SH-SY5Y (cell line): ENCODE results near the gene SCN5A.

ENCODE experiments used
- GATA2 ChIP-seq: IDR thresholded peaks from 2 replicates; pipeline ENCODE4 v1.6.1; 2011; ENCODE audit warnings: mild to moderate bottlenecking, low read depth, low read length
- GATA3 ChIP-seq: IDR thresholded peaks from 2 replicates; pipeline ENCODE4 v1.6.1; 2011; ENCODE audit warnings: low read depth, mild to moderate bottlenecking, low read length, moderate library complexity

SCN5A gene

GRCh38 chr3:38608961-38609360 is 40.5 kb downstream of the SCN5A start:
- TF ChIP-seq GATA3: no peak

- TF ChIP-seq GATA2 (no peak), GATA3 (no peak)
Measured at GRCh38 chr3:38608086-38608775, 41.3 kb downstream of the SCN5A start.

DNA sequence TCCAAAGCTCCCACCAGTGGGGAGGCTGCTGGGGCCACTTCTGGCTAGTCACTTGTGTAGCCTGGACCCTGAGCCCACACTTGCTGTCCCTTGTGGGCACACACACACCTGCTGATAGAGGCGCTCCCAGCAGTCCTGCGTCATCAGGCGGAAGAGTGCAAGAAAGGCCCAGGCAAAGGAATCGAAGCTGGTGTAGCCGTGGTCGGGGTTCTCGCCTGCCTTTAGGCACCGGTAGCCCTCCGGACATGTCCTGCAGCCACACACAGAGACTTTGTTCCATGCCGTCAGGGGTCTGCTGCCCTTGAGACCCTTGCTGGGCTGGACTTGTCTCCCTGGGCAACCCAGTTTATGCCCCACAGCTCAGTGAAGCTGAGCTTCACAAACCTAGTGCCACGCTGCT is 42.9 kb downstream of the SCN5A start:
- no peak for TF ChIP-seq GATA2
- TF ChIP-seq GATA3: no peak

- no peak for TF ChIP-seq GATA2
- TF ChIP-seq GATA3: no peak
Measured at GRCh38 chr3:38605981-38606380, 43.5 kb downstream of the SCN5A start.

DNA sequence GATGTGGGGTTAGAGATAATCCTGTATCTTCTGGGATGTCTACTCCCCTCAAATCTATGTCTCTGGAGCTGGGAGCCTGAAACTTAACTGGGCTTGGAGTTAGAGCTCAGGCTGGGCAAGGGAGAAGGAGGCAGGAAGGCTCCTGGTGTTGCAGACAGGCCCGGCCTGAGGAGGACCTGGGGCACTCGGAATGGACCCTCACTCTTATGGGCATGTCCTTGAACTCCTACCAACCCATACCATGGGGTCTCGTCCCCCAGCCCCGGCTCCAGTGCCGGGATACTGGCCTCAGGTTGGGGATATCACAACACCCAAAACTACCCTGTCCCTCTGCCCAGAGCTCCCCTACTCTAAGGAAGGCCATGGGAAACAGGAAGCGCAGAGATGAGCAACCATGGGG is 45.2 kb downstream of the SCN5A start:
- TF ChIP-seq GATA3 (no peak), GATA2 (no peak)

GRCh38 chr3:38603731-38604131 is 45.8 kb downstream of the SCN5A start:
- TF ChIP-seq GATA3 (no peak), GATA2 (no peak)

- TF ChIP-seq GATA2 (no peak), GATA3 (no peak)
Measured at GRCh38 chr3:38602576-38603250, 46.8 kb downstream of the SCN5A start.

DNA sequence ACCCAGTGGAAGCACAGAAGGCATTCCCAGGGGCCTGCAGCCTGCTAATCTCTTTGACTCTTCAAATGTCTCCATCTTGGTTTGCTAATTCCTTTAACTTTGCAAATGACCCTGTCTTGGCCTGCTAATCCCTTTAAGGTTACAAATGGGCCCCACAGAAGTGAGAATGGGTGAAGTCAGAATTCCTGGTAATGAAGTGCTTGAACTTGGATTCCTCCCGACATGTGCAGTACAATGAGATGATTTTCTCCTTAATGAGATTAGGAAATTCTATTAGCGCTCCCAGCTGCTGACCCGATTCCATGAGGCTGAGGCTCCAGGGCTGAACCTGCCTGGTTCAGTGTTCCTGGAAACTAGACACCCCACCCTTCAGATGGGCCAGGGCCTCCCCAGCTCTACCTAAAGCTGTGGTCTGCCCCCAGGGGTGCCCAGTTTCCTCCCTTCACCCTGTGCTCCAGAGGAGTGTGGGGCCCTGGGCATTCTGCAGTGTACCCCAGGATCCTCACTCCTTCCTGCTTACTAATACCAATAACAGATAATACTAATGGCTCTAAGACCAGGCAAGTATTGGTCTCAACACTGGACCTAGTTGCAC is 47.4 kb downstream of the SCN5A start:
- no peak for TF ChIP-seq GATA3
- TF ChIP-seq GATA2: no peak

- TF ChIP-seq GATA2 (no peak), GATA3 (no peak)
Measured at GRCh38 chr3:38600551-38600950, 48.9 kb downstream of the SCN5A start.

- no peak for TF ChIP-seq GATA2
- TF ChIP-seq GATA3: no peak
Measured at GRCh38 chr3:38599886-38600285, 49.6 kb downstream of the SCN5A start.

DNA sequence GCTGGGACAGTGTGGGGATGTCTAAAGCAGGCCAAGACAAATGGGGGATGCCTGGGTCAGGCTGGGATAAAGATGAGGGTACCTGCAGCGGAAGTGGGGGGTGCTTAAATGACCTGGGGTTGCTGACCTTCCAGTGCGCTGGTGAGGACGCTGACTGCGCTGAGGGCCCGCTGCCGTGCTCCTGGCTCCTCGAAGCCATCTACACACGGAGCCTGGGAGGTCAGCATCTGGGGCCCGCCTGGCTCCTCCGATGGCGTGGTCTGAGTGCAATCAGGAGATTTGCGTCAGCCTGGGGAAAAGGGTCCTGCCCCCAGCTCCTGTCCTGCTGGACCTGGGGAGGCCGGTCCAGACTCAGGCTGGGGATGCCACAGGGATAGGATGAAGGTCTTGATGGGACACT is 50.7 kb downstream of the SCN5A start:
- no peak for TF ChIP-seq GATA2
- TF ChIP-seq GATA3: no peak

DNA sequence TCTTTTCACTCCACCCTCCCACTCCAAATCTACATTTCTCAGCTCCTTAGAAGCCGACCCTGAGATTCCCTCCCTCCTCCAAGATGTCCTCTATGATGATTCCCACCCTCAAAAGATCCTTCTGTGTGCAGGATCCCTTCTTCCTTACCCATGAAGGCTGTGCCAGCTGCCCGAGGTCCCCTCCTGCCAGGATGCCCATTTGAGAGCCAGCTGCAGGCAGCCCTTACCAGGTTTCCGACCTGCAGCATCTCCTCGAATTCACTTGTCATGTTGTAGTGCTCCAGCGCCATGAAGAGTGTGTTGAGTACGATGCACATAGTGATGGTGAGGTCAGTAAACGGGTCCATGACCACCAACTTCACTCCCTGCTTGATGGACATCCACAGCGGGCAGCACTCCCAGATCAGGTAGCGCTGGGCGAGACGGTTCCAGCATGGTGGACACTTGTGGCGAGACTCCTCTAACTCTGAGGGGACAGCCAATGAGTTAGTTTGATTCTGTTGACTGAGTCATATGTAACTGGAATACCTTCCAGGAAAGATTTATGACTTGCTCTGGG is 51.9 kb downstream of the SCN5A start:
- no peak for TF ChIP-seq GATA3
- no peak for TF ChIP-seq GATA2

DNA sequence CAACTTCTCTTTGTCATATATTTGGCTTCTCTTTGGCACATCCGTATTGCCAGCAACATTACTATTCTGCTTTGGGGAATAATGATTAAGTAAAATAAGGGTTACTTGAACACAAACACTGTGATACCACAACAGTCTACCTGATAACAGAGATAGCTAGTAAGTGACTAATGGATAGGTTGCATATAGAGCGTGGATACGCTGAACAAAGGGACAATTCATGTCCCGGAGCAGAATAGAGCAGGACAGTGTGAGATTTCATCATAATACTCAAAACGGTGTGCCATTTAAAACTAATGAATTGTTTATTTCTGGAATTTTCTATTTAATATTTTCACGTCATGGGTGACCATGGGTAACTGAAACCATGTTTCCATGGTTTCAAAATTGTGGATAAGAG is 54.1 kb downstream of the SCN5A start:
- TF ChIP-seq GATA2 (no peak), GATA3 (no peak)

- TF ChIP-seq GATA3 (no peak), GATA2 (no peak)
Measured at GRCh38 chr3:38590521-38590920, 59.0 kb downstream of the SCN5A start.

GRCh38 chr3:38588995-38589937 is 60.2 kb downstream of the SCN5A start:
- TF ChIP-seq GATA3 (no peak), GATA2 (no peak)

- TF ChIP-seq GATA3: no peak
- no peak for TF ChIP-seq GATA2
Measured at GRCh38 chr3:38588371-38588971, 61.0 kb downstream of the SCN5A start.
